CD4-positive, alpha-beta T cell (primary cell): Measurements from ENCODE around the gene CCL17. TPM values are rescaled to one million over a fixed set of nuclear protein-coding genes. Genes with fewer than 3 reads are reported as not detected.

Source experiments
- ATAC-seq: fragments of 200-7000 bp; cut with Tn5 transposase; one replicate; pipeline ENCODE4 v1.10.0; 2022; ENCODE audit warnings: mild to moderate bottlenecking; ENCODE audit not compliant: poor library complexity
- CTCF ChIA-PET: fragments of 350-600 bp; sonication (Branson Sonifier 250); formaldehyde crosslinking; loops from one replicate; lab custom pipeline; 2021; ENCODE audit warnings: antibody characterized with exemption, inconsistent platforms; lab: Charles Lee
- POLR2A ChIA-PET: fragments of 350-600 bp; sonication (Branson Sonifier 250); formaldehyde crosslinking; loops from one replicate; lab custom pipeline; 2021; ENCODE audit warnings: antibody characterized with exemption, inconsistent platforms; lab: Charles Lee
- DNase-seq, 14 experiments: peaks; one replicate each; pipeline ENCODE4 v3.0.0-alpha.2; 2013 to 2020; ENCODE audit warnings: mixed read lengths in 2 of 14
- H3K27ac ChIP-seq, 2 donors: one replicate each; pipeline versions ENCODE4 v1.5.1 to v1.7.0; 2013; ENCODE audit warnings: low read length in 2 of 2, low read depth in 1 of 2, mild to moderate bottlenecking in 1 of 2
- H3K27me3 ChIP-seq, 2 experiments: 1 replicate in 1 of 2; 2 replicates in 1 of 2; pipeline versions ENCODE4 v1.6.1 to v1.7.0; 2013; ENCODE audit warnings: low read length in 2 of 2, control low read depth in 1 of 2, mild to moderate bottlenecking in 1 of 2, moderate library complexity in 1 of 2; ENCODE audit not compliant: insufficient read depth in 2 of 2, control insufficient read depth in 1 of 2
- H3K36me3 ChIP-seq: one replicate; pipeline ENCODE4 v1.6.1; 2013; ENCODE audit warnings: low read length, control low read depth; ENCODE audit not compliant: insufficient read depth
- H3K4me1 ChIP-seq: one replicate; pipeline ENCODE4 v1.6.1; 2013; ENCODE audit warnings: low read length, control low read depth; ENCODE audit not compliant: insufficient read depth
- H3K4me3 ChIP-seq: one replicate; pipeline ENCODE4 v1.5.1; 2013; ENCODE audit warnings: mild to moderate bottlenecking, low read length, moderate library complexity
- H3K9me3 ChIP-seq, 2 experiments: 1 replicate in 1 of 2; 2 replicates in 1 of 2; pipeline versions ENCODE4 v1.6.1 to v1.7.0; 2013; ENCODE audit warnings: low read length in 2 of 2, mild to moderate bottlenecking in 2 of 2, control low read depth in 1 of 2, moderate library complexity in 1 of 2; ENCODE audit not compliant: control insufficient read depth in 1 of 2, insufficient read depth in 1 of 2
- H3K27ac Mint-ChIP-seq: one replicate; pipeline ENCODE4 v1.8.0; 2020; ENCODE audit warnings: mixed read lengths
- H3K27me3 Mint-ChIP-seq: one replicate; pipeline ENCODE4 v1.8.0; 2021; ENCODE audit warnings: mixed read lengths
- H3K36me3 Mint-ChIP-seq: one replicate; pipeline ENCODE4 v1.8.0; 2021; ENCODE audit warnings: low read depth, mixed read lengths
- H3K4me1 Mint-ChIP-seq: one replicate; pipeline ENCODE4 v1.8.0; 2021; ENCODE audit warnings: low read depth, mixed read lengths
- H3K4me3 Mint-ChIP-seq: one replicate; pipeline ENCODE4 v1.8.0; 2020; ENCODE audit warnings: mild to moderate bottlenecking, mixed read lengths
- H3K9me3 Mint-ChIP-seq: one replicate; pipeline ENCODE4 v1.8.0; 2020; ENCODE audit warnings: mixed read lengths
- intact Hi-C, 2 experiments: fragments of 100-400 bp; cut with DNase I in 1 of 2; cut with micrococcal nuclease in 1 of 2; formaldehyde crosslinking; loops; one replicate each; pipeline versions ENCODE4 v1.15.1 to v1.9.0; 2023 to 2025; cut with DNase I, micrococcal nuclease
- total RNA-seq, 174 experiments: library from RNA in 2 of 174; stranded (reverse) in 2 of 174; gene quantifications; one replicate each; pipeline ENCODE4 v1.2.3 and lab custom pipeline; 2021 to 2026
- TF ChIP-seq, protein P1 (sequence below): fragments of 200-600 bp; IDR thresholded peaks from one replicate; pipeline ENCODE4 v1.8.0; 2022; ENCODE audit warnings: antibody characterized with exemption, mild to moderate bottlenecking

CCL17 gene
- total RNA-seq, 2 experiments from 2014 or later = not detected

DNA sequence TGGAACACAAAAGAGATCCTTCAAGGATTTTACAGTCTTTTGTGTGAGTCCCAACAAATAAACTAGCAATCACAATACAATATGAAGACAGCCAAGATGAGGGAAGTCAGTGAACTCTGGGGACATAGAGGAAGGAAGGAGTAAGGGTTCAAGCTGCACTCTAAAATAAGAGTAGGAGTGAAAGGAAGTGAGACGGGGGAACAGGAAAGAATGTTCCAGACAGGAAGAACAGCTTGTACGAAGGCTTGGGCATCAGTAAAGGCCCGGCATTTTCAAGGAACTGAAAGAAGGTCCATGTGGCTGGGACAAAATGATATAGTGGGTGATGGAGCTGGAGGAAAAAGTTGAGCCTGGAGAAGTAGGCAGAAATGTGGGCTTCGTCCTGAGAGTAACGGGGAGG is 4.5 kb downstream of the CCL17 start:
- H3K4me1 ChIP-seq = no peaks in the 10 kb centered on the region
- ATAC-seq = no peak
- Mint-ChIP-seq H3K4me1 (no peaks in the 10 kb centered on the region), H3K36me3 (no peaks in the 10 kb centered on the region), H3K27me3 (no peaks in the 10 kb centered on the region), H3K4me3 (no peak overlapping the region), H3K27ac (no peak overlapping the region), H3K9me3 (no peaks in the 10 kb centered on the region)
- no peak overlapping the region for H3K27ac ChIP-seq
- CTCF ChIA-PET = interaction anchor here (0.6 kb wide), 1 partner anchor 116 kb away, joined by 3 read pairs; no protein-coding TSS in a partner anchor
- no peak overlapping the region for H3K4me3 ChIP-seq
- no peaks in the 10 kb centered on the region for H3K27me3 ChIP-seq
- POLR2A ChIA-PET = no interaction called here
- H3K9me3 ChIP-seq = no peaks in the 10 kb centered on the region
- intact Hi-C loops = no loop called here
- no peak for DNase-seq
- H3K36me3 ChIP-seq = no peaks in the 10 kb centered on the region
- TF ChIP-seq, protein P1, sequence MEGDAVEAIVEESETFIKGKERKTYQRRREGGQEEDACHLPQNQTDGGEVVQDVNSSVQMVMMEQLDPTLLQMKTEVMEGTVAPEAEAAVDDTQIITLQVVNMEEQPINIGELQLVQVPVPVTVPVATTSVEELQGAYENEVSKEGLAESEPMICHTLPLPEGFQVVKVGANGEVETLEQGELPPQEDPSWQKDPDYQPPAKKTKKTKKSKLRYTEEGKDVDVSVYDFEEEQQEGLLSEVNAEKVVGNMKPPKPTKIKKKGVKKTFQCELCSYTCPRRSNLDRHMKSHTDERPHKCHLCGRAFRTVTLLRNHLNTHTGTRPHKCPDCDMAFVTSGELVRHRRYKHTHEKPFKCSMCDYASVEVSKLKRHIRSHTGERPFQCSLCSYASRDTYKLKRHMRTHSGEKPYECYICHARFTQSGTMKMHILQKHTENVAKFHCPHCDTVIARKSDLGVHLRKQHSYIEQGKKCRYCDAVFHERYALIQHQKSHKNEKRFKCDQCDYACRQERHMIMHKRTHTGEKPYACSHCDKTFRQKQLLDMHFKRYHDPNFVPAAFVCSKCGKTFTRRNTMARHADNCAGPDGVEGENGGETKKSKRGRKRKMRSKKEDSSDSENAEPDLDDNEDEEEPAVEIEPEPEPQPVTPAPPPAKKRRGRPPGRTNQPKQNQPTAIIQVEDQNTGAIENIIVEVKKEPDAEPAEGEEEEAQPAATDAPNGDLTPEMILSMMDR = no peak

DNA sequence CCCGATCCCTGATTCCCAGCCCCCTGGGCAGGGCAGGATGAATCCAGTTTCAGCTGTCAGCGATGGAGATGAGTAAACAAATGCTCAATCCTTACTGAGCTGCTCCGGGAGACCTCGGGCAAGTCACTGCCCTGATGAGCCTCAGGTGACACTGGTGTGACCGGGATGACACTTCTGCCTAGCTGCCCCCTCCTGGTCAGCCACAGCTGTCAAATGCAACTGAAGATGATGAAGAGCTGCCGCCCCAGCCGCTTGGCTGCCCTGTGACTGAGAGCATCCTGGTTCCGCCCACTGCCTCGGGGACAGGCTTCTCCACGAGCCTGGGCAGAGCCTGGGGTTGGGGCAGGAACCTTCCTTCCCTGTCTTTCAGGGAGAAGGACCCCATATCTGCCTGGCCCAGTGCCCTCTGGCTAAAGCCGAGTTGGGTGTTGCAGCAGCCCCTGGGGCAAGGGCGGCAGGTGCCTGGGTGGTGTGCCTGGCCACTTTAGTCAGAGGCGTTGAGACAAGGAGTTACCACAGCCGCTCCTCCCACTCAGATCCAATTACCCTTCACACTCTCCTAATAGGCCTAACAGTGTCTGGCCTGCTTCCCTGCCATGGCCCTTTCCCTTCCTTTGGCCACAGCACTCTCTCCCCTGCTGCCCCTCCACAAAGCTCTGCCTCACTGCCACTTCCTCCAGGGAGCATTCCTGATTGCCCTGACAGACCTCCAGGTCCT is 5.5 kb downstream of the CCL17 start:
- no peaks in the 10 kb centered on the region for H3K9me3 Mint-ChIP-seq

DNA sequence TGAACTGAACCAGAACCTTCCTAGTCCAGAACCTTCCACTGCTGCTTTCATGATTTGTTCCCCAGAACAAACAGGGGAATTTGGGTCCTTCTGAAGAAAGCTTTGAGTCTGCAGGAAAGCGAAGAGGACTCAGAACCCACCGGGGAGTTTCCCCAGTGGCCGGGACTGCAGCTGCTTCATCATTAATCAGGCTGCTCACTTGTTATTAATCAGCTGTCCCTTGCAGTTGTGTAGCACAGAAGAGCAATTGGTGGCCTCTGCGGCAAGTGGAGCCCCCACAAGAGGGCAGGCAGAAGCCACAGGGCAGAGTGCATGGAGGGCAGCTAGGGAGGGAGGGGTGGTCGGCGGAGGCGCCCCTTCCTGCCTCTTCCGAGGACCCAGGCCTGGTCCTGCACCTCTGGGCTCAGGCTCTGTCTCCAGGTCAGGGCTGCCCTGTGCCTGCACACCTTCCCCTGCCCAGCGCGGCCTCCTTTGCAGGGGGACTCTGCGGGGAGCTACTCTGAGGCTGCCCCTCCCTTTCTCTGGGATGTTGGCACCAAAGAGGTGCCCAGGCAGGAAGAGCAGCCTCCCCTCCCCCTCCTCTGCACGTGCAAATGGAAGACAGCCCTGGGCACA is 6.9 kb downstream of the CCL17 start:
- POLR2A ChIA-PET = no interaction called here

More for the DNA sequence above, 5.5 kb downstream of the CCL17 start:
- CTCF ChIA-PET = no interaction called here
- H3K4me3 ChIP-seq = no peak overlapping the region
- no peak overlapping the region for H3K27ac Mint-ChIP-seq
- H3K4me1 ChIP-seq = no peaks in the 10 kb centered on the region
- no peaks in the 10 kb centered on the region for H3K27me3 Mint-ChIP-seq
- no peaks in the 10 kb centered on the region for H3K4me1 Mint-ChIP-seq
- H3K9me3 ChIP-seq = no peaks in the 10 kb centered on the region
- no peaks in the 10 kb centered on the region for H3K27me3 ChIP-seq
- DNase-seq (no peak), ATAC-seq (no peak)
- intact Hi-C loops = loop anchor here in 1 of 2 experiments (10.0 kb wide), 1 partner anchor 325 kb away; no protein-coding TSS in a partner anchor
- POLR2A ChIA-PET = no interaction called here
- H3K27ac ChIP-seq = no peak overlapping the region
- H3K36me3 ChIP-seq = no peaks in the 10 kb centered on the region
- TF ChIP-seq, protein P1 = no peak
- H3K4me3 Mint-ChIP-seq = no peak overlapping the region
- no peaks in the 10 kb centered on the region for H3K36me3 Mint-ChIP-seq

More for the DNA sequence above, 6.9 kb downstream of the CCL17 start:
- Mint-ChIP-seq H3K27ac (no peak overlapping the region), H3K36me3 (no peaks in the 10 kb centered on the region), H3K9me3 (no peaks in the 10 kb centered on the region), H3K4me1 (no peaks in the 10 kb centered on the region), H3K27me3 (no peaks in the 10 kb centered on the region), H3K4me3 (no peak overlapping the region)
- CTCF ChIA-PET = no interaction called here
- DNase-seq (no peak), ATAC-seq (no peak)
- intact Hi-C loops = loop anchor here in 1 of 2 experiments (10.0 kb wide), 1 partner anchor 327 kb away; no protein-coding TSS in a partner anchor
- no peaks in the 10 kb centered on the region for H3K27me3 ChIP-seq
- TF ChIP-seq, protein P1 = no peak
- H3K4me3 ChIP-seq = no peak overlapping the region
- H3K27ac ChIP-seq = no peak overlapping the region
- H3K4me1 ChIP-seq = peaks cover 3% of the 10 kb centered on the region
- H3K9me3 ChIP-seq = no peaks in the 10 kb centered on the region
- H3K36me3 ChIP-seq = no peaks in the 10 kb centered on the region
